ENCODE data around the gene EIF4G1. TPM values are rescaled to one million over a fixed set of nuclear protein-coding genes. Genes with fewer than 3 reads are reported as not detected.
A peak's percentile ranks its signal among the peaks of the same experiment; 100 is the strongest.
"Not testable (repeated sequence)": the region's sequence is repeated elsewhere in the genome, so short reads cannot be mapped to it uniquely, and the experiment has no call there.

The EIF4G1 gene
- polyA plus RNA-seq, 3 donors = 114 to 271 (median 178) TPM

DNA sequence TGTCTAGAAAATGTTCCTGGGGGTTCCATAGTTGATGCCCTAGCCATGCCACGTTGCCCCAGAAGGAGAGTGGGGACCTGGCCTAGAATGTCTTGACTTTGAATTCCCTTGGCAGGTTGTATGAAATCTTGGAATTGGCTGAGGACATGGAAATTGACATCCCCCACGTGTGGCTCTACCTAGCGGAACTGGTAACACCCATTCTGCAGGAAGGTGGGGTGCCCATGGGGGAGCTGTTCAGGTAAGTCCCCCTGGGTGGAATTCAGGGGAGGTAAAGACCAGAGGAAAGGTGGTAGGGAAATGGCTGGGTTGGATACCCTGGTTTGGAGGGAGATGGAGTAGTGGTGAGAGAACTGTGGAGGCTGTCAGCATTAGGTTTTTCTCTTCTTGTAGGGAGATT, 14.1 kb downstream of the EIF4G1 start:
- H3K27ac ChIP-seq (ENCODE audit: low read depth, low read length) = no peak overlapping the region
- 43 to 71% (median 59%) methylated on average over 3 of the region's 3 CpGs for WGBS, 3 donors

DNA sequence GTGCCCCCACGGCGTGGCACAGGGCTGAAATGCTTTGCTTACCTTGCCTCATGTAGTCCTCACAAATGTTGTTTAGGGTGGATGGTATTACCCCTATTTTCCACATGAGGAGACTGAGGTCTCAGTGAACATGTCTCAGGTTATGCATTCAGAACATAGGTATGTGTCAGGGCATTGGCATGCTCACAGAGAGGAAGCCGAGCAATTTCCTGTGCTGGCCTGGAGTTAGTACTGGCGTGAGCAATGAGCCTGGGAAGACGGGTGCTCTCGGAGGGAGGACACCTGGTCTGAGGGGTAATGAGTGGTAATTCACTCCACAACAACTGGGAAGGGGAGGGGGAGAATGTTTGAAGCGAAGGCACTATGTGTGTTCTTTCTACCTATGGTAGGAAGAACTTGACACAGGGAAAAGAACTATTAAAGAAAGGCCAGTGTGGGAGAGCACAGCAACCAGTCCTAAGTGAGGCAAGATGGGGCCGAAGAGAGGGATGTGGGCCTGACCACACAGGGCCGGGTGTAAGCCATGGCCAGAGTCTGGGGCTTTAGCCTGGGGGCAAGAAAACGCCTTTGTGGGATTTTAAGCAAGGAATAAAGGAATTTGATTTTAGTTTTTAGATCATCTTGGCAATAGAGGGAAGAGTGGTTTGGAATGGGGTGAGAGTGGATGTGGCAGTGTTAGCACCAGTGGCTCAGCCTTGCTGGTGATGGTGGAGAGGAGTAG, 18.1 kb downstream of the EIF4G1 start:
- 63 to 79% (median 63%) methylated on average over 10 of the region's 10 CpGs for WGBS, 3 donors
- no peak overlapping the region for H3K27ac ChIP-seq (ENCODE audit: low read depth, low read length)

DNA sequence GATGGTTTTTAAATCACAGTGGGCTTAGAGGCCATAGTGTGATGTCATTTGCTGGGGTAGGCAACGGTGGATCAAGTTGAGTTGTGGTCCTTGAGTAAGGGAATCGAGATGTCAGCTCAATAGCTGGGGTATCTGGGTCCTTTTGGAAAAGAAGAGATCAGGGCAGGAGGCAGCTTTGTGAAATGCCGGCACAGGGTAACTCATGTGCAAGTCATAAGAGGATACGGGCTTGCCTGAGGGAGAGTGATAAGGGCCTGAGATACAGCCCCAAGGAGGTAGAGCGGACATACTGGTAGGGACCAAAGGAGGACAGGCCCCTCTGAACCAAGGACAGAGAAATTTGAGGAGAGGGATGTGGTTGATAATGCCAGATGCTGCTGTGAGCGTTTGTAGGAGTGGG, 18.8 kb downstream of the EIF4G1 start:
- H3K27ac ChIP-seq (ENCODE audit: low read depth, low read length) = no peak overlapping the region
- 78 to 86% (median 86%) methylated on average over 6 of the region's 6 CpGs for WGBS, 3 donors

DNA sequence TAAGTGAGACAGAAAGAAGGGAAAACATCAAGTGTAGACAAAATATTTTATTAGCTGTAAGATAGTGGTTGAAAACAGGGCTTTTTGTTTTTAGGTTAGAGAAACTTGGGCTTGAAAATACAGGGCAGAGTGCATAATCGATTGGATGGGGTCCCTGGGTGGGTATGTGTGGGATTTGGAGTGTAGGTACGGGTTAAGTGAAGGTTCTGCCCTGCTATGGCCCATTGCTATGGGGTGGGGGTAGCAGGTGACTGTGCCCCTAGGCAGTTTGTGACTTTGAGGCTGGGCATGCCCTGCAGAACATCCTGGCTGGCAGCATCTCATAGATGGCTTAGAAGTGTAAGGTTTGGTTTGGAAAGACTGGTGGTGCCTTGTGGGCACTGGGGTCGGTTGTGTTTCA, 19.3 kb downstream of the EIF4G1 start:
- H3K27ac ChIP-seq (ENCODE audit: low read depth, low read length) = no peak overlapping the region
- WGBS, 3 donors = 80 to 84% (median 83%) methylated on average over 3 of the region's 3 CpGs

DNA sequence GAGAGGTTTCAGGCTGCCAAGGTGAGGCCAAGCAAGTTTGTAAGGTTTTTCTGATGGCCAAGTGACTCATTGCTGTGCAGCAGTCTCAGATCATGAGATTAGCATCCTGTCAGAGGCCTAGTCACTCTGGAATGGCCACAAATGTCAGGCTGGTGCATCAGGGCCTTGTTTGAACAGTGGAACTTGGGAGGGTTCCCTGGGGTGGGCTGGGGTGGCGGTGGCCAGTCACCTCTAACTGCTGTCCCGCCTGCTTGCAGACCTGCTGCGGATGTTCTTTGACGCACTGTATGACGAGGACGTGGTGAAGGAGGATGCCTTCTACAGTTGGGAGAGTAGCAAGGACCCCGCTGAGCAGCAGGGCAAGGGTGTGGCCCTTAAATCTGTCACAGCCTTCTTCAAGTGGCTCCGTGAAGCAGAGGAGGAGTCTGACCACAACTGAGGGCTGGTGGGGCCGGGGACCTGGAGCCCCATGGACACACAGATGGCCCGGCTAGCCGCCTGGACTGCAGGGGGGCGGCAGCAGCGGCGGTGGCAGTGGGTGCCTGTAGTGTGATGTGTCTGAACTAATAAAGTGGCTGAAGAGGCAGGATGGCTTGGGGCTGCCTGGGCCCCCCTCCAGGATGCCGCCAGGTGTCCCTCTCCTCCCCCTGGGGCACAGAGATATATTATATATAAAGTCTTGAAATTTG, 20.2 kb downstream of the EIF4G1 start:
- H3K27ac ChIP-seq (ENCODE audit: low read depth, low read length) = no peak overlapping the region
- WGBS, 3 donors = 79 to 84% (median 80%) methylated on average over 15 of the region's 15 CpGs

DNA sequence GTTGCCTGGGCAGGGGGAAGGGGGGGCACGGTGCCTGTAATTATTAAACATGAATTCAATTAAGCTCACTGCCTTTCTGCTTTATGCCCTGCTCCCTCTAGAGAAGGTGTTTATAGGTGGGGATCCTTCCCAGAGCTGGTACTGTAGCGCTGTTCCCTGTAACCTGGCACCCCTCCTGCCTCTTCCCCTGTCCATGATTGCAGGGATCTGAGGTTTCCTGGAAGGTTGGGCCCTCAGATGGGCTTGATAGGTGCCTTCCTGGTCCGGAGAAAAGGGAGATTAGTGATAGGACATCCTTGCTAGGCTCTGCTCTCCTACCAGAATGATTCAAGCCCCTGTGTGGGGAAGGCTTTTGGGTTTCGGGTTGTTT, 20.9 kb downstream of the EIF4G1 start:
- 41 to 48% (median 42%) methylated on average over 4 of the region's 4 CpGs for WGBS, 3 donors
- H3K27ac ChIP-seq (ENCODE audit: low read depth, low read length) = peak overlapping the region; percentile 58

DNA sequence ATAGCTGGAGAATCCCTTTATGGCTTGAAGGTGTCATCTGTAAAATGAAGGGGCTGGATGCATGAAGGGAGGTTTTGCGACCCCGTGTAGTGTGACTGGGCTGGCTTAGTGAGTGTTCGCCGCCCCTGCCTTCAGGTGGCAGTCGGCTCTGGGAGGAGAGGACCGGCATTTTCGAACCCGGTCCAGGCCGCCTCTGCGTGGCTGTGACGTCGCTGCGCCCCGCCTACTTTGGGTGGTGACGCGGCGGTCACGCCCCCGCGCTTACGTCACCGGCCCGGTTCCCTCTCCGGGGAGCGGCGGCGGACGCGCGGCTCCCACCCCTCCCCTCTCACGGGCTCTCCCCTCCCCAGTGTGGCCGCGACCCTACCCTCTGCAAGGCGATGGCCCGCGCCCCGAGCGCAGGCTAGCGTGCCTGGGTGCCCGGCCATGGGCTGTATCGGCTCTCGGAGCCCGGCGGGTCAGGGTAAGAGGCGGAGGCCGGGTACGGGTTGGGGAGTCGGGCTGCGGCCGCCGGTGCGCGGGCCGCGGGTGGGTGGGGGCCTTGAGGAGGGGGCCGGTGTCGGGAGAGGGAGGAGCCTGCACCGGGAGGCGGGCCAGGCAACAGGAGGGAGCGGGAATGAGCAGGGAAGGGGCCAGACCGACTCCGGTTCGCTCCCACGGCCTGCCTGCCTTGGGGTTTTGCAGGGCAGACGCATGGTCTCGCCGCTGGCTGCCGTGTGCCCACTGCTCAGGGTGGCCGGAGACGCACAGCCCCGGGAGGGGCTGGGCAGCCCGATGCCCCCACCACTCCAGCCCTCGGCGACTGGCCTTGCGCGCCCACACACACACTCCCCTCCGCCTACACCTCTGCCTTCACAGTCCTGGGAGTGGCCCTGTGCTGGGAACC, 21.5 kb downstream of the EIF4G1 start:
- 1% methylated on average over 39 to 77 of the region's 77 CpGs for WGBS, 3 donors
- H3K27ac ChIP-seq (ENCODE audit: low read depth, low read length) = peak overlapping the region; percentile 90

DNA sequence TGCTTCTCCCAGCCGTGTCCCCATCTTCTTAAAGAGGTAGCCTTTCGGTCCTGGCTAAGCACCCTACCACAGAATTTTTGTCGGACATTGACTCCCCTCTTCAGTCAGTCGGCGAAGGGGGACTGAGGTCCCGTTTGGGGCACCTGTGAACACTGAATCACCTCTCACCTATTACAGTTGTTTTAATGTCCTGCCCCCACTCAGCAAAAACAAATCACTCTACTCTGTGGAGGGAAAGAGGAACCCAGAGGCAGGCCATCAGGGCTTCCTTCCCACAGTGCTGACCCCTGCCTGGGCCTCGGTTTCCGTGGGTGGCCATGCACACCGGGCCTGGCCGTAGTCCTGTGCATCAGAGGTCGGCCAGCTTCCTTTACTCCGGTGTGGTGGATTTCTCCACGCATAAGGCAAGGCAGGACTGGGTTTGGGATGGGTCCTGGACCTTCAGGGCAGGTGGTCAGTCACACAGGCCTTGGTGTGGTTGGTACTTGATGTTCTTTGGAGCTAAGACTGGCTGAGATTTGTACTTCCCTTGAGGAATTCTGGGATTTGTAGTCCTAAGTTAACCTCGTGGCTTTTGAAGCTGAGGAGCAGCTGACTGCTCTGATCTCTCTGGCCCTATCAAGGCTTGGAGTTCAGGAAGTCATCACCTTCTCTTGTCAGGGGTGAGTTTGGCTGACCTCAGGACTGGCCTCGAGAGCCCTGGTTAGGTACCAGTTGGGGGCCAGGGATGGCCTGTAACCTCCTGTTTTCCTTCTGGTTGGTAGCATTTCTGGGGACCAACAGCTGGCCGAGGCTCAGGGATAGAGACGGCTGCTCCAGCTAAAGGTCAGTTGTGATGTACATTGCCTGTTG, 22.4 kb downstream of the EIF4G1 start:
- peak overlapping the region; percentile 90 for H3K27ac ChIP-seq (ENCODE audit: low read depth, low read length)
- WGBS, 3 donors = 11 to 21% (median 17%) methylated on average over 17 of the region's 17 CpGs

DNA sequence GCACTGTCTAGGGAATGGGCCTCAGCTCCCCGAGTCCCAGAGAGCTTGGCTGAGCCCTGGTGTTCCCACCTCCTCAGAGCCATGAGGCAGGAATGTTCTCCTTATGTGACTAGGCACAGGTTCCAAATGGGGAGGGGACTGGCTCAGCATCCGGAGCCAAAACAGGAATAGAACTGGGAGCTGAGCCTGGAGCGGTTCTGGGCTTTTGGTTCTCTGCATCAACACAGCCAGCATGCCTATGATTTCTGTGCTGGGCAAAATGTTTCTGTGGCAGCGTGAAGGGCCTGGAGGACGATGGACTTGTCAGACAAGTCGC, 23.0 kb downstream of the EIF4G1 start, which contains the start of gene FAM131A:
FAM131A (plus strand) TSS at position 202 of the 316 bp plus-strand sequence; CDS start at position 233, 31 bp downstream.
- peak within 1 kb of the TSS; percentile 90 for H3K27ac ChIP-seq (ENCODE audit: low read depth, low read length)
- WGBS, 3 donors = 55 to 69% (median 60%) methylated on average over 6 of the region's 6 CpGs

DNA sequence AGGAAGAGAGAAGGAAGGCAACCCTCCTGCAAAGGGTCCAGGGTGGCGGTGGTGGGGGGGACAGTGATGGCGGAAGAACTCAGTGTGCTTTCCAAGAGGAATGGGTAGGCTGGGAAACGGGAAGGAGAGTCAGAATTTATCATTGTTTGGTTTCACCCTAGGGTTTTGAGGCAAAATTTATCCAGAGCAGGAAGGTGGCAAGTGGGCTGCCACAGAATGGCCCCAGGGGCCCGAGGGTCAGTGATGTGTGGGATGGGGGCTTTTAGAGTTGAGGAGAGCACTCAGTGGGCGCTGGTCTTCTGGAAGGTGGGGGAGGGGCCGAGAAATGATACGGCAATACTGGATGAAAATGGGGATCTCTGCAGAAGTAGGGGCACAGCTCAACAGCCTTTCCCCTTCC, 23.6 kb downstream of the EIF4G1 start:
- WGBS, 3 donors = 52 to 67% (median 66%) methylated on average over 7 of the region's 7 CpGs
- peak overlapping the region; percentile 68 for H3K27ac ChIP-seq (ENCODE audit: low read depth, low read length)

DNA sequence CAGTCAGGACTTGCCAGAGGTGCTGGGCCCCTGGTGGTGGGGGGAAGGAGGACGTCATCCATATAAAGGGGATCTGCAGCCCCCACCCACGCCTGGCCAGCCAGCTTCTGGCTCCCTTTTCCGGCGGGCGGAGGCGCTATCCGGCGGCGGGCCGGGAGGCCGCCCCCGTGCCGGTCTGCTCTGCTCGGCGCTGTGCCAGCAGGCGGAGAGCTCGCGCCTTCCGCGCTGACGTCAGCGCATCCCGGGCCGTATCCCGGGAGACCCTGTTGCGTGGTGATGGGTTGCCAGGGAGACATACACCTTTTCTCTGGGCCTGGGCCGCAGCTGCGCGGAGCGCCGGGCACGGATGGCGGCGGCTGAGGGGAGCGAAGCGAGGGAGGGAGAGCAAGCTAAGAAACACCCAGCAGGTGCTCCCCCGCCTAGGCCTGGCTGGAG, 24.1 kb downstream of the EIF4G1 start:
- 15 to 55% (median 28%) methylated on average over 34 to 37 of the region's 37 CpGs for WGBS, 3 donors
- peak overlapping the region; percentile 68 for H3K27ac ChIP-seq (ENCODE audit: low read depth, low read length)

DNA sequence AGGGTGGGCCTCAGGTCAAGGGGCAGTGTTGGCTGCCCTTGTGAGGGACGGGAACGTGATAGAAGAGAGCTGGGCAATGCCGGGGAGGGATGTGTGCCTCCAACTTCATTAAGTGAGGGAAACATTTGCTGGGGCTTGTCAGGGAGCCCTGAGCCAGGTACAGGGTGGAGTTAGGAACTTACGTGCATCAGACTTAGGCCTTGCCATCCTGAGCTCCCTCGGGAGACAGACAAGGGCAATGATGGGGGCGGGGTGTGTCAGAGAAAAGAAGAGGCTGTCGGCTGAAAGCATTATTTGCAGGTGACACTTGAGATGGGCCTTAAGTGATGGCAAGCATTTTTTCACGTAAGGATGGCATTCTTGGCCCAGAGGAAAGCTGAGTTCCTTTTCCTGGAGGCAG, 24.6 kb downstream of the EIF4G1 start:
- no peak overlapping the region for H3K27ac ChIP-seq (ENCODE audit: low read depth, low read length)
- 56 to 68% (median 61%) methylated on average over 8 of the region's 8 CpGs for WGBS, 3 donors

DNA sequence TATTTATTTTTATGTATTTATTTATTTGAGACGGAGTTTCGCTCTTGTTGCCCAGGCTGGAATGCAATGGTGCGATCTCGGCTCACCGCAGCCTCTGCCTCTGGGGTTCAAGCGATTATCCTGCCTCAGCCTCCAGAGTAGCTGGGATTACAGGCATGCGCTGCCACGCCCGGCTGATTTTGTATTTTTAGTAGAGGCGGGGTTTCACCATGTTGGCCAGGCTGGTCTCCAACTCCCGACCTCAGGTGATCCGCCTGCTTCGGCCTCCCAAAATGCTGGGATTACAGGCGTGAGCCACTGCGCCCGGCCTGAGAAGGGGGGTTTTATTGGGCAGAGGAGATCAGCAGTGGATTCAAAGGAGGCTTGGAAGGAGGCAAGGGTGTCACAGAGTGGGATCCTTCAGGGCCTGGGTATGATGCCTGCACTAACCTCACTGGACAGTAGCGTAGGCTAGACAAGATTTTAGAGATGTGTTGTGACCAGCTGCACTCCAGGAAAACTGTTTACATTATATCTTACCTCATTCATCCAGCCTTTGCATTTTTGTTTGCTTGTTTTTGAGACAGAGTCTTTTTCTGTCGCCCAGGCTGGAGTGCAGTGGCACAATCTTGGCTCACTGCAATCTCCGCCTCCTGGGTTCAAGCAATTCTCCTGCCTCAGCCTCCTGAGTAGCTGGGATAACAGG, 25.2 kb downstream of the EIF4G1 start:
- 94 to 95% (median 94%) methylated on average over 19 of the region's 19 CpGs for WGBS, 3 donors

DNA sequence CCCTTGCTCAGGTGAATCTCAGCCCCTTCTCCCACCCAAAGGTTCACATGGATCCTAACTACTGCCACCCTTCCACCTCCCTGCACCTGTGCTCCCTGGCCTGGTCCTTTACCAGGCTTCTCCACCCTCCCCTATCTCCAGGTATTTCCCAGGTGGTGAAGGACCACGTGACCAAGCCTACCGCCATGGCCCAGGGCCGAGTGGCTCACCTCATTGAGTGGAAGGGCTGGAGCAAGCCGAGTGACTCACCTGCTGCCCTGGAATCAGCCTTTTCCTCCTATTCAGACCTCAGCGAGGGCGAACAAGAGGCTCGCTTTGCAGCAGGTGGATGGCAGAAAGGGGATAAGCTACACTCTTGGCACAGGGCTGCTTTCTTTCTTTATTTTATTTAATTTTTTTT, 27.5 kb downstream of the EIF4G1 start:
- WGBS, 3 donors = 80 to 94% (median 92%) methylated on average over 7 of the region's 7 CpGs
- H3K27ac ChIP-seq (ENCODE audit: low read depth, low read length) = no peak overlapping the region

More for the DNA sequence above, 25.2 kb downstream of the EIF4G1 start:
- H3K27ac ChIP-seq (ENCODE audit: low read depth, low read length) = not testable (repeated sequence)

DNA sequence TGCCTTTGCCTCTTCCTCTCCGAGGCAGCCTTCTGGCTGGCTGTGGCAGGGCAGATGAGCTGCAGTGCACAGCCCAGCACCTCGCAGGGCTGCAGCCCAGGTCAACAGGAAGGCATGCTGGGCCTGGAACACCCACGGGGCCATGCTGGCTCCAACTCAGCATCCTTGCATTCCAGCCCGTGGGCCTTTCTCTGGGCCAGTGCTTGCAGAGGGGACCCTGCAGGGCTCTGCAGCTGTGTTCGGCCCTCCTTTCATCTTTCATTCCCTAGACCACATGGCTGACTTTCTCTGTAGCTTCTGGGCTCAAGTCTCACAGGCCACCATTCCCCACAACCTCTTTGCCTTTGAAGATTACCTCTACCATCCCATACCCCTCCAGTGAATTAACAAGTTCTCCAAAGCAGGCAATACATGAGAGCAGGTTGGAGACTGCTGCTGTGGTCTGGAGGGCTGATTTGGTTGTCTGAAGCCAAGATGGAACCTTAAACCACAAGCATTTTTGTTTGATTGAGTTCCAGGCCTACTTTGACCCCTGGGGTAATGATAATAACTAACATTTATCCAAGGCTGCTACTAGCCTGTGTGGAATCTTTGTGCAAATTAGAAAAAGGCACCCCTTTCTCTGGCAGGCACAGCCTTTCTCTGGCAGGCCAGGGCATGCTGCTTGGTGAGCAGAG, 28.9 kb downstream of the EIF4G1 start:
- 68 to 77% (median 73%) methylated on average over 5 of the region's 5 CpGs for WGBS, 3 donors

DNA sequence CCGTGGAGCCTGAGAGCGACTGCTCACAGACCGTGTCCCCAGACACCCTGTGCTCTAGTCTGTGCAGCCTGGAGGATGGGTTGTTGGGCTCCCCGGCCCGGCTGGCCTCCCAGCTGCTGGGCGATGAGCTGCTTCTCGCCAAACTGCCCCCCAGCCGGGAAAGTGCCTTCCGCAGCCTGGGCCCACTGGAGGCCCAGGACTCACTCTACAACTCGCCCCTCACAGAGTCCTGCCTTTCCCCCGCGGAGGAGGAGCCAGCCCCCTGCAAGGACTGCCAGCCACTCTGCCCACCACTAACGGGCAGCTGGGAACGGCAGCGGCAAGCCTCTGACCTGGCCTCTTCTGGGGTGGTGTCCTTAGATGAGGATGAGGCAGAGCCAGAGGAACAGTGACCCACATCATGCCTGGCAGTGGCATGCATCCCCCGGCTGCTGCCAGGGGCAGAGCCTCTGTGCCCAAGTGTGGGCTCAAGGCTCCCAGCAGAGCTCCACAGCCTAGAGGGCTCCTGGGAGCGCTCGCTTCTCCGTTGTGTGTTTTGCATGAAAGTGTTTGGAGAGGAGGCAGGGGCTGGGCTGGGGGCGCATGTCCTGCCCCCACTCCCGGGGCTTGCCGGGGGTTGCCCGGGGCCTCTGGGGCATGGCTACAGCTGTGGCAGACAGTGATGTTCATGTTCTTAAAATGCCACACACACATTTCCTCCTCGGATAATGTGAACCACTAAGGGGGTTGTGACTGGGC, 30.3 kb downstream of the EIF4G1 start:
- 80 to 89% (median 85%) methylated on average over 24 of the region's 24 CpGs for WGBS, 3 donors
- no peak overlapping the region for H3K27ac ChIP-seq (ENCODE audit: low read depth, low read length)

More for the DNA sequence above, 28.9 kb downstream of the EIF4G1 start:
- no peak overlapping the region for H3K27ac ChIP-seq (ENCODE audit: low read depth, low read length)

Data from adipose tissue (tissue), 3 donors.